ENCODE results near the gene SERPINE2. TPM values are rescaled to one million over a fixed set of nuclear protein-coding genes. Genes with fewer than 3 reads are reported as not detected.

The SERPINE2 gene
- total RNA-seq, 1 experiment from 2014 or later, result 93.3 TPM

DNA sequence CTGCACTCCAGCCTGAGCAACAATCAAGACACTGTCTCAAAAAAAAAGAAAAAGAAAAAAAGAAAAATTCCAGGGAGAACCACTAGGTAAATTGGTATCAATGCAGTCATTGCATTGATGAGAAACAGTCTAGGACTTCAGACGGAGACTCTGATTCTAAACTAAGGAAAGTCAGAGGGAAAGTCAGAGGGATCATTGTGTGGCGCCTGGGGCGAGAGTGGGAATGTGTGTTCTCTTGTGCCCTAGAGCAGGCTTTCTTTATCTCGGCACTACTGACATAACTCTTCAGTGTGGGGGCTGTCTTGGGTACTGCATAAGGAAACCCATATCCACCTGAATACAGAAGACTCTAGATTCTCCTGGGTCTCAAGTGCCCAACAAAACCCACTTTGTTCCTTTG is 24.8 kb downstream of the SERPINE2 start:
- H3K27ac ChIP-seq (ENCODE audit: low read depth, low read length), result no peak overlapping the region
- H3K4me2 ChIP-seq (ENCODE audit: low read length), result no peak overlapping the region
- H3K9ac ChIP-seq (ENCODE audit: low read length), result no peak overlapping the region
- TF ChIP-seq, protein P1, sequence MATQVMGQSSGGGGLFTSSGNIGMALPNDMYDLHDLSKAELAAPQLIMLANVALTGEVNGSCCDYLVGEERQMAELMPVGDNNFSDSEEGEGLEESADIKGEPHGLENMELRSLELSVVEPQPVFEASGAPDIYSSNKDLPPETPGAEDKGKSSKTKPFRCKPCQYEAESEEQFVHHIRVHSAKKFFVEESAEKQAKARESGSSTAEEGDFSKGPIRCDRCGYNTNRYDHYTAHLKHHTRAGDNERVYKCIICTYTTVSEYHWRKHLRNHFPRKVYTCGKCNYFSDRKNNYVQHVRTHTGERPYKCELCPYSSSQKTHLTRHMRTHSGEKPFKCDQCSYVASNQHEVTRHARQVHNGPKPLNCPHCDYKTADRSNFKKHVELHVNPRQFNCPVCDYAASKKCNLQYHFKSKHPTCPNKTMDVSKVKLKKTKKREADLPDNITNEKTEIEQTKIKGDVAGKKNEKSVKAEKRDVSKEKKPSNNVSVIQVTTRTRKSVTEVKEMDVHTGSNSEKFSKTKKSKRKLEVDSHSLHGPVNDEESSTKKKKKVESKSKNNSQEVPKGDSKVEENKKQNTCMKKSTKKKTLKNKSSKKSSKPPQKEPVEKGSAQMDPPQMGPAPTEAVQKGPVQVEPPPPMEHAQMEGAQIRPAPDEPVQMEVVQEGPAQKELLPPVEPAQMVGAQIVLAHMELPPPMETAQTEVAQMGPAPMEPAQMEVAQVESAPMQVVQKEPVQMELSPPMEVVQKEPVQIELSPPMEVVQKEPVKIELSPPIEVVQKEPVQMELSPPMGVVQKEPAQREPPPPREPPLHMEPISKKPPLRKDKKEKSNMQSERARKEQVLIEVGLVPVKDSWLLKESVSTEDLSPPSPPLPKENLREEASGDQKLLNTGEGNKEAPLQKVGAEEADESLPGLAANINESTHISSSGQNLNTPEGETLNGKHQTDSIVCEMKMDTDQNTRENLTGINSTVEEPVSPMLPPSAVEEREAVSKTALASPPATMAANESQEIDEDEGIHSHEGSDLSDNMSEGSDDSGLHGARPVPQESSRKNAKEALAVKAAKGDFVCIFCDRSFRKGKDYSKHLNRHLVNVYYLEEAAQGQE (IDR thresholded peaks at IDR 0.05; ENCODE audit: low read depth), result no peak
- TF ChIP-seq SIN3A (IDR thresholded peaks at IDR 0.05; ENCODE audit: low read depth) (no peak), ELF1 (IDR thresholded peaks at IDR 0.05; ENCODE audit: borderline replicate concordance, low read depth) (no peak), EGR1 (IDR thresholded peaks at IDR 0.05; ENCODE audit: low read depth) (no peak), POLR2A (IDR thresholded peaks at IDR 0.05; ENCODE audit: borderline replicate concordance, extremely low read depth, insufficient read depth, insufficient read length) (no peak), JUND (IDR thresholded peaks at IDR 0.05) (no peak), SRF (IDR thresholded peaks at IDR 0.05; ENCODE audit: low read depth) (no peak)
- ChIA-PET CTCF (no interaction called here), RAD21 (ENCODE audit: low non-redundant PET in 1 of 2, low total read pairs in 2 of 2, uncharacterized antibody in 2 of 2, unreplicated experiment in 2 of 2) (no interaction called here), POLR2A (no interaction called here)
- no peaks in the 10 kb centered on the region for H4K20me1 ChIP-seq (ENCODE audit: insufficient read depth)
- H3K9me3 ChIP-seq (ENCODE audit: control insufficient read depth in 1 of 2, insufficient read depth in 1 of 2, low read depth in 1 of 2, low read length in 2 of 2), result no peaks in the 10 kb centered on the region
- intact Hi-C loops (cut with micrococcal nuclease), result no loop called here
- H3K79me2 ChIP-seq (ENCODE audit: insufficient read depth, low read length), result peaks cover 21% of the 10 kb centered on the region
- no peak overlapping the region for H3K4me3 ChIP-seq (replicated peaks in 1 of 2; ENCODE audit: low read depth in 1 of 2, low read length in 2 of 2)
- no peaks in the 10 kb centered on the region for H3K9me2 ChIP-seq (ENCODE audit: insufficient read depth)
- H2AFZ ChIP-seq (ENCODE audit: low read depth, low read length, poor library complexity, severe bottlenecking), result no peak overlapping the region
- peaks cover 0 to 15% of the 10 kb centered on the region in 2 experiments; a peak in 2 of 4 replicates for H3K4me1 ChIP-seq (ENCODE audit: control insufficient read depth in 1 of 2, insufficient read depth in 2 of 2, low read length in 2 of 2)
- no peaks in the 10 kb centered on the region for H3K36me3 ChIP-seq (ENCODE audit: control insufficient read depth in 1 of 2, insufficient read depth in 2 of 2, low read length in 2 of 2)
- H3K27me3 ChIP-seq (ENCODE audit: insufficient read depth, low read length), result no peaks in the 10 kb centered on the region
- BruUV-seq (replicated peaks), result no TSS peak
- no peak for DNase-seq (ENCODE audit: low read depth, low spot score)
- no peak for ATAC-seq

DNA sequence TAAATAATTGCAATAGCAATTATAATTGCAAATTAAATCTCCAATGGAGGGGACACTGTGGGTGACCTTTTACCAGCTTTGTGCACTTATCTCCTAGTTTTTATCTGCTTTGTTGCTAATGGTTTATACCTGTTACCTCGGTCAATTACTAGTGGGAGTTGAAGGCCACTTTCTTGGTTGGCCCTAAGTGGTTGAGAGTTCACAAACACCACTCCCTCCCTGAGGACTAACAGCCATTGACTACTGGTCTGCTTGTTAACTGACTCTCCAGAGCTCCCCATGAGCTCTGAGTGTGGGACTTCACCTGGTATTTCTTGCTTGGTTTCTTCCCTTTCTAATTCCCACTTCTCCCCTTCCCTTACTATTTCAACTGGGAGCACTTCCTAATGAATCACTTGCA is 27.2 kb downstream of the SERPINE2 start:
- intact Hi-C loops (cut with micrococcal nuclease), result no loop called here
- no TSS peak for BruUV-seq (replicated peaks)
- Histone ChIP-seq H3K27me3 (ENCODE audit: insufficient read depth, low read length) (no peaks in the 10 kb centered on the region), H3K79me2 (ENCODE audit: insufficient read depth, low read length) (peaks cover 21% of the 10 kb centered on the region), H3K9ac (ENCODE audit: low read length) (no peak overlapping the region), H3K4me2 (ENCODE audit: low read length) (no peak overlapping the region), H4K20me1 (ENCODE audit: insufficient read depth) (no peaks in the 10 kb centered on the region), H3K9me2 (ENCODE audit: insufficient read depth) (no peaks in the 10 kb centered on the region), H3K4me3 (replicated peaks in 1 of 2; ENCODE audit: low read depth in 1 of 2, low read length in 2 of 2) (no peak overlapping the region), H3K9me3 (ENCODE audit: control insufficient read depth in 1 of 2, insufficient read depth in 1 of 2, low read depth in 1 of 2, low read length in 2 of 2) (no peaks in the 10 kb centered on the region), H3K36me3 (ENCODE audit: control insufficient read depth in 1 of 2, insufficient read depth in 2 of 2, low read length in 2 of 2) (no peaks in the 10 kb centered on the region), H3K4me1 (ENCODE audit: control insufficient read depth in 1 of 2, insufficient read depth in 2 of 2, low read length in 2 of 2) (peaks cover 4 to 20% of the 10 kb centered on the region in 2 experiments; a peak in 3 of 4 replicates), H3K27ac (ENCODE audit: low read depth, low read length) (no peak overlapping the region), H2AFZ (ENCODE audit: low read depth, low read length, poor library complexity, severe bottlenecking) (no peak overlapping the region)
- DNase-seq (ENCODE audit: low read depth, low spot score), result no peak
- POLR2A ChIA-PET, result no interaction called here
- CTCF ChIA-PET, result no interaction called here
- ATAC-seq, result no peak
- RAD21 ChIA-PET (ENCODE audit: low non-redundant PET in 1 of 2, low total read pairs in 2 of 2, uncharacterized antibody in 2 of 2, unreplicated experiment in 2 of 2), result no interaction called here
- TF ChIP-seq RAD21 (IDR thresholded peaks at IDR 0.05; ENCODE audit: low read depth), result no peak
- no peak for TF ChIP-seq ELF1 (IDR thresholded peaks at IDR 0.05; ENCODE audit: borderline replicate concordance, low read depth)
- TF ChIP-seq SRF (IDR thresholded peaks at IDR 0.05; ENCODE audit: low read depth), result no peak
- no peak for TF ChIP-seq JUND (IDR thresholded peaks at IDR 0.05)
- no peak for TF ChIP-seq CEBPB (IDR thresholded peaks at IDR 0.05; ENCODE audit: low read depth)
- TF ChIP-seq YY1 (IDR thresholded peaks at IDR 0.05; ENCODE audit: extremely low read depth, insufficient replicate concordance, low read depth, low read length), result no peak
- no peak for TF ChIP-seq EGR1 (IDR thresholded peaks at IDR 0.05; ENCODE audit: low read depth)
- TF ChIP-seq POLR2A (IDR thresholded peaks at IDR 0.05; ENCODE audit: borderline replicate concordance, extremely low read depth, insufficient read depth, insufficient read length), result no peak
- TF ChIP-seq CBX3 (IDR thresholded peaks at IDR 0.05; ENCODE audit: low read depth), result no peak
- no peak for TF ChIP-seq EZH2phosphoT487 (IDR thresholded peaks at IDR 0.05; ENCODE audit: borderline replicate concordance)
- TF ChIP-seq, protein P2, sequence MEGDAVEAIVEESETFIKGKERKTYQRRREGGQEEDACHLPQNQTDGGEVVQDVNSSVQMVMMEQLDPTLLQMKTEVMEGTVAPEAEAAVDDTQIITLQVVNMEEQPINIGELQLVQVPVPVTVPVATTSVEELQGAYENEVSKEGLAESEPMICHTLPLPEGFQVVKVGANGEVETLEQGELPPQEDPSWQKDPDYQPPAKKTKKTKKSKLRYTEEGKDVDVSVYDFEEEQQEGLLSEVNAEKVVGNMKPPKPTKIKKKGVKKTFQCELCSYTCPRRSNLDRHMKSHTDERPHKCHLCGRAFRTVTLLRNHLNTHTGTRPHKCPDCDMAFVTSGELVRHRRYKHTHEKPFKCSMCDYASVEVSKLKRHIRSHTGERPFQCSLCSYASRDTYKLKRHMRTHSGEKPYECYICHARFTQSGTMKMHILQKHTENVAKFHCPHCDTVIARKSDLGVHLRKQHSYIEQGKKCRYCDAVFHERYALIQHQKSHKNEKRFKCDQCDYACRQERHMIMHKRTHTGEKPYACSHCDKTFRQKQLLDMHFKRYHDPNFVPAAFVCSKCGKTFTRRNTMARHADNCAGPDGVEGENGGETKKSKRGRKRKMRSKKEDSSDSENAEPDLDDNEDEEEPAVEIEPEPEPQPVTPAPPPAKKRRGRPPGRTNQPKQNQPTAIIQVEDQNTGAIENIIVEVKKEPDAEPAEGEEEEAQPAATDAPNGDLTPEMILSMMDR (IDR thresholded peaks at IDR 0.05 in 2 of 3, conservative IDR thresholded peaks at IDR 0.05 in 1 of 3; ENCODE audit: borderline replicate concordance in 1 of 3, insufficient read depth in 1 of 3, low read depth in 2 of 3, low read length in 2 of 3), result no peak
- TF ChIP-seq POLR2AphosphoS5 (IDR thresholded peaks at IDR 0.05; ENCODE audit: low read depth, low read length), result no peak
- no peak for TF ChIP-seq EZH2 (IDR thresholded peaks at IDR 0.05)
- TF ChIP-seq SIN3A (IDR thresholded peaks at IDR 0.05; ENCODE audit: low read depth), result no peak
- TF ChIP-seq TCF7L2 (IDR thresholded peaks at IDR 0.05; ENCODE audit: borderline replicate concordance, extremely low read depth, insufficient read depth, insufficient read length), result no peak
- no peak for TF ChIP-seq SP1 (IDR thresholded peaks at IDR 0.05; ENCODE audit: low read depth)

Data from HCT116 (cell line).